Neural cell (in vitro differentiated cells): Measurements from ENCODE around the gene FAP.

Source experiments
- CTCF ChIP-seq: fragments of 450-650 bp; IDR thresholded peaks from 2 replicates; pipeline ENCODE4 v1.5.1; 2014; ENCODE audit warnings: antibody characterized with exemption, mild to moderate bottlenecking, moderate library complexity; ENCODE audit not compliant: poor library complexity, severe bottlenecking
- EP300 ChIP-seq: fragments of 450-650 bp; conservative IDR thresholded peaks from 2 replicates; pipeline ENCODE4 v1.6.1; 2014; ENCODE audit warnings: antibody characterized with exemption, mild to moderate bottlenecking, moderate library complexity; ENCODE audit not compliant: poor library complexity, severe bottlenecking
- EZH2 ChIP-seq: fragments of 200-600, 300-800 bp; shearing (Covaris generic), sonication (generic); IDR thresholded peaks from 2 replicates; pipeline ENCODE4 v1.6.1; 2014; ENCODE audit warnings: antibody characterized with exemption, low read length, borderline replicate concordance, mild to moderate bottlenecking; ENCODE audit not compliant: insufficient read depth, poor library complexity, severe bottlenecking
- MXI1 ChIP-seq: fragments of 450-650 bp; conservative IDR thresholded peaks from 2 replicates; pipeline ENCODE4 v1.6.1; 2014; ENCODE audit warnings: antibody characterized with exemption, mild to moderate bottlenecking; ENCODE audit not compliant: poor library complexity, severe bottlenecking
- POLR2AphosphoS5 ChIP-seq: IDR thresholded peaks from 2 replicates; pipeline ENCODE4 v1.6.1; 2012
- RAD21 ChIP-seq: fragments of 450-650 bp; conservative IDR thresholded peaks from 2 replicates; pipeline ENCODE4 v1.6.1; 2014; ENCODE audit warnings: antibody characterized with exemption, mild to moderate bottlenecking, moderate library complexity
- SMC3 ChIP-seq: fragments of 450-650 bp; conservative IDR thresholded peaks from 2 replicates; pipeline ENCODE4 v1.6.1; 2014; ENCODE audit warnings: antibody characterized with exemption, mild to moderate bottlenecking, moderate library complexity; ENCODE audit not compliant: poor library complexity
- TAF1 ChIP-seq: IDR thresholded peaks from 2 replicates; pipeline ENCODE4 v1.6.1; 2012; ENCODE audit warnings: low read depth
- TF ChIP-seq, protein P1 (sequence below): IDR thresholded peaks from 2 replicates; pipeline ENCODE4 v1.6.1; 2012; ENCODE audit warnings: borderline replicate concordance

DNA sequence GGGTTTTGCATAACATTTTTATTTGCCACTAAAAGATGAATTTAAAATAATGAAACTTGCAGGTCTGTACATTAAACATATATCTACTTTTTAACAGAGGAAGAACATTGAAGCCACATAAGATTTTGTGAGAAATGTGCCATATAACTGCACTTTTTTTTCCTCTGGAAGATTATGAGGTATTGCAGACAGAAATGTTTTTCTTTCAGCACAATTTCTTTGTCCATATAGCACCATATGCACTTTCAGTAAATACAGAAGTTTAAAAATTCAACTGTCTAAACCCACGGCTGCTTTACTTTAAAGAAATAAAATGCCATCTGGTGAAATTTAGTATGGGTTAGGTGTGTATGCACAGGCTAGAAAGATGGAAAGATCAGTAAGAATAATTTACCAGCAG is 470 bp upstream of the FAP start:
- TF ChIP-seq EP300 (no peak), CTCF (no peak), RAD21 (no peak), EZH2 (no peak), TAF1 (no peak), POLR2AphosphoS5 (no peak), SMC3 (no peak), MXI1 (no peak)
- TF ChIP-seq, protein P1, sequence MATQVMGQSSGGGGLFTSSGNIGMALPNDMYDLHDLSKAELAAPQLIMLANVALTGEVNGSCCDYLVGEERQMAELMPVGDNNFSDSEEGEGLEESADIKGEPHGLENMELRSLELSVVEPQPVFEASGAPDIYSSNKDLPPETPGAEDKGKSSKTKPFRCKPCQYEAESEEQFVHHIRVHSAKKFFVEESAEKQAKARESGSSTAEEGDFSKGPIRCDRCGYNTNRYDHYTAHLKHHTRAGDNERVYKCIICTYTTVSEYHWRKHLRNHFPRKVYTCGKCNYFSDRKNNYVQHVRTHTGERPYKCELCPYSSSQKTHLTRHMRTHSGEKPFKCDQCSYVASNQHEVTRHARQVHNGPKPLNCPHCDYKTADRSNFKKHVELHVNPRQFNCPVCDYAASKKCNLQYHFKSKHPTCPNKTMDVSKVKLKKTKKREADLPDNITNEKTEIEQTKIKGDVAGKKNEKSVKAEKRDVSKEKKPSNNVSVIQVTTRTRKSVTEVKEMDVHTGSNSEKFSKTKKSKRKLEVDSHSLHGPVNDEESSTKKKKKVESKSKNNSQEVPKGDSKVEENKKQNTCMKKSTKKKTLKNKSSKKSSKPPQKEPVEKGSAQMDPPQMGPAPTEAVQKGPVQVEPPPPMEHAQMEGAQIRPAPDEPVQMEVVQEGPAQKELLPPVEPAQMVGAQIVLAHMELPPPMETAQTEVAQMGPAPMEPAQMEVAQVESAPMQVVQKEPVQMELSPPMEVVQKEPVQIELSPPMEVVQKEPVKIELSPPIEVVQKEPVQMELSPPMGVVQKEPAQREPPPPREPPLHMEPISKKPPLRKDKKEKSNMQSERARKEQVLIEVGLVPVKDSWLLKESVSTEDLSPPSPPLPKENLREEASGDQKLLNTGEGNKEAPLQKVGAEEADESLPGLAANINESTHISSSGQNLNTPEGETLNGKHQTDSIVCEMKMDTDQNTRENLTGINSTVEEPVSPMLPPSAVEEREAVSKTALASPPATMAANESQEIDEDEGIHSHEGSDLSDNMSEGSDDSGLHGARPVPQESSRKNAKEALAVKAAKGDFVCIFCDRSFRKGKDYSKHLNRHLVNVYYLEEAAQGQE, result no peak
